B cell (primary cell): ENCODE measurements around the gene SGCD. TPM values are rescaled to one million over a fixed set of nuclear protein-coding genes. Genes with fewer than 3 reads are reported as not detected.

Source experiments
- ATAC-seq: fragments of 200-7000 bp; cut with Tn5 transposase; one replicate; pipeline ENCODE4 v1.10.0; 2021; ENCODE audit warnings: low read depth, mild to moderate bottlenecking, moderate number of reproducible peaks, moderate library complexity
- CTCF ChIA-PET: fragments of 350-600 bp; sonication (Branson Sonifier 250); formaldehyde crosslinking; loops from one replicate; lab custom pipeline; 2021; ENCODE audit warnings: antibody characterized with exemption, inconsistent platforms; lab: Charles Lee
- POLR2A ChIA-PET: fragments of 350-600 bp; sonication (Branson Sonifier 250); formaldehyde crosslinking; loops from one replicate; lab custom pipeline; 2021; ENCODE audit warnings: antibody characterized with exemption; lab: Charles Lee
- DNase-seq: peaks from one replicate; pipeline ENCODE4 v3.0.0; 2013
- H2AFZ ChIP-seq: 2 replicates; pipeline ENCODE4 v1.6.1; 2012; ENCODE audit warnings: mild to moderate bottlenecking, low read depth, low read length; ENCODE audit not compliant: insufficient read depth, poor library complexity, severe bottlenecking
- H3K27ac ChIP-seq, 2 donors: 1 replicate in 1 of 2; 2 replicates in 1 of 2; pipeline ENCODE4 v1.5.1; 2012 to 2013; ENCODE audit warnings: low read length in 2 of 2, mild to moderate bottlenecking in 2 of 2, moderate library complexity in 1 of 2
- H3K27me3 ChIP-seq, 4 experiments: fragments of 200-600 bp in 1 of 4; sonication (generic) in 1 of 4; replicated peaks in 1 of 4; 1 replicate in 2 of 4; 2 replicates in 2 of 4; pipeline versions ENCODE4 v1.6.1 to v1.7.0; 2013 to 2016; ENCODE audit warnings: low read length in 3 of 4, mild to moderate bottlenecking in 2 of 4, mixed read lengths in 1 of 4, moderate library complexity in 1 of 4; ENCODE audit not compliant: insufficient read depth in 4 of 4, control insufficient read depth in 3 of 4; ENCODE audit errors: control extremely low read depth in 1 of 4
- H3K36me3 ChIP-seq, 2 experiments: replicated peaks in 1 of 2; 1 replicate in 1 of 2; 2 replicates in 1 of 2; pipeline versions ENCODE4 v1.6.1 to v1.7.1; 2013; ENCODE audit warnings: low read length in 1 of 2; ENCODE audit not compliant: insufficient read depth in 2 of 2, control insufficient read depth in 1 of 2; ENCODE audit errors: control extremely low read depth in 1 of 2, extremely low read depth in 1 of 2
- H3K4me1 ChIP-seq, 2 donors: fragments of 200-600 bp in 1 of 2; sonication (generic) in 1 of 2; 1 replicate in 1 of 2; 2 replicates in 1 of 2; pipeline versions ENCODE4 v1.5.1 to v1.6.1; 2013 to 2017; ENCODE audit warnings: low read length in 2 of 2; ENCODE audit not compliant: control insufficient read depth in 2 of 2, insufficient read depth in 2 of 2
- H3K4me2 ChIP-seq: replicated peaks from 2 replicates; pipeline ENCODE3; 2012; ENCODE audit warnings: mild to moderate bottlenecking, low read depth, low read length; ENCODE audit not compliant: poor library complexity, severe bottlenecking
- H3K4me3 ChIP-seq, 5 experiments: fragments of 200-600 bp in 1 of 5; sonication (generic) in 1 of 5; 1 replicate in 3 of 5; 2 replicates in 2 of 5; pipeline versions ENCODE4 v1.5.1 to v1.7.0; 2011 to 2016; ENCODE audit warnings: low read length in 4 of 5, mild to moderate bottlenecking in 4 of 5, low read depth in 2 of 5, control low read depth in 1 of 5, moderate library complexity in 1 of 5; ENCODE audit not compliant: insufficient read depth in 1 of 5; ENCODE audit errors: control extremely low read depth in 1 of 5, extremely low read depth in 1 of 5
- H3K79me2 ChIP-seq: fragments of 200-600 bp; sonication (generic); one replicate; pipeline ENCODE4 v1.6.0; 2016; ENCODE audit warnings: low read length; ENCODE audit not compliant: control insufficient read depth, insufficient read depth
- H3K9ac ChIP-seq: fragments of 200-600 bp; sonication (generic); 2 replicates; pipeline ENCODE4 v1.6.1; 2017; ENCODE audit warnings: mild to moderate bottlenecking, low read length, moderate library complexity
- H3K9me3 ChIP-seq, 3 donors: one replicate each; pipeline versions ENCODE4 v1.6.1 to v1.7.1; 2013; ENCODE audit warnings: low read length in 2 of 3; ENCODE audit not compliant: control insufficient read depth in 2 of 3, insufficient read depth in 1 of 3; ENCODE audit errors: control extremely low read depth in 1 of 3
- H4K20me1 ChIP-seq: 2 replicates; pipeline ENCODE4 v1.6.0; 2012; ENCODE audit warnings: mild to moderate bottlenecking, low read length; ENCODE audit not compliant: insufficient read depth, control insufficient read depth, poor library complexity, severe bottlenecking
- H3K27ac Mint-ChIP-seq: one replicate; pipeline ENCODE4 v1.8.0; 2021; ENCODE audit warnings: mixed read lengths
- H3K27me3 Mint-ChIP-seq: one replicate; pipeline ENCODE4 v1.8.0; 2021; ENCODE audit warnings: mixed read lengths
- H3K4me1 Mint-ChIP-seq: one replicate; pipeline ENCODE4 v1.8.0; 2021; ENCODE audit warnings: mixed read lengths
- H3K4me3 Mint-ChIP-seq: one replicate; pipeline ENCODE4 v1.8.0; 2021; ENCODE audit warnings: mixed read lengths
- H3K9me3 Mint-ChIP-seq: one replicate; pipeline ENCODE4 v1.8.0; 2022; ENCODE audit warnings: mixed read lengths; ENCODE audit not compliant: insufficient read depth
- CTCF ChIP-seq: fragments of 200-600 bp; IDR thresholded peaks from one replicate; pipeline ENCODE4 v1.8.0; 2022; ENCODE audit warnings: antibody characterized with exemption, mild to moderate bottlenecking
- EZH2 ChIP-seq: IDR thresholded peaks from 2 replicates; pipeline ENCODE4 v1.6.1; 2012; ENCODE audit warnings: borderline replicate concordance, low read depth, mild to moderate bottlenecking, moderate library complexity, low read length; ENCODE audit not compliant: insufficient read depth, poor library complexity, severe bottlenecking
- WGBS: methylation state at CpG from one replicate; pipeline ENCODE4 v1.1.5; 2013; ENCODE audit warnings: missing lambda C conversion rate; ENCODE audit not compliant: insufficient coverage; 5-methylcytosine and 5-hydroxymethylcytosine counted together
- intact Hi-C: fragments of 100-400 bp; cut with micrococcal nuclease; formaldehyde crosslinking; loops from one replicate; pipeline ENCODE4 v1.10.0; 2022
- polyA plus RNA-seq: library from polyadenylated mRNA; depleted of rRNA; stranded (reverse); fragments of >200 nt; gene quantifications from 2 replicates; pipeline ENCODE4 v1.2.3, GENCODE V29; 2012
- total RNA-seq, 2 donors: library from RNA; stranded (reverse); fragments of 120-200 nt in 1 of 2; gene quantifications; 1 replicate in 1 of 2; 2 replicates in 1 of 2; pipeline versions ENCODE4 v1.2.3 to v1.2.4, GENCODE V29; 2013 to 2022

SGCD gene
- total and polyA plus RNA-seq, 2 donors (not counting 1 experiment from before 2014, with no cell fraction given) = not detected

- no peak for TF ChIP-seq EZH2
- TF ChIP-seq CTCF = no peak
- H3K27ac Mint-ChIP-seq = no peak overlapping the region
- no CpG with 5 or more reads among the region's 4 CpGs for WGBS
- H3K27me3 Mint-ChIP-seq = peaks cover 22% of the 10 kb centered on the region
- intact Hi-C loops = no loop called here
- Histone ChIP-seq H3K27ac (no peak overlapping the region), H3K36me3 (no peaks in the 10 kb centered on the region), H3K27me3 (peaks cover 0 to 3% (median 0%) of the 10 kb centered on the region in 4 experiments), H3K79me2 (no peaks in the 10 kb centered on the region), H3K4me1 (no peaks in the 10 kb centered on the region), H3K9ac (no peak overlapping the region), H2AFZ (no peak overlapping the region), H4K20me1 (no peaks in the 10 kb centered on the region), H3K4me2 (no peak overlapping the region), H3K9me3 (peaks cover 0 to 7% (median 0%) of the 10 kb centered on the region in 3 donors), H3K4me3 (no peak overlapping the region)
- DNase-seq (no peak), ATAC-seq (no peak)
- no peak overlapping the region for H3K4me3 Mint-ChIP-seq
- POLR2A ChIA-PET = no interaction called here
- CTCF ChIA-PET = no interaction called here
- no peaks in the 10 kb centered on the region for H3K4me1 Mint-ChIP-seq
- no peaks in the 10 kb centered on the region for H3K9me3 Mint-ChIP-seq
Measured at GRCh38 chr5:156585999-156586398, 259.0 kb downstream of the SGCD start.

- no peak overlapping the region for H3K4me3 ChIP-seq
- Mint-ChIP-seq H3K27ac (no peak overlapping the region), H3K27me3 (peaks cover 28% of the 10 kb centered on the region), H3K4me3 (no peak overlapping the region), H3K4me1 (no peaks in the 10 kb centered on the region), H3K9me3 (no peaks in the 10 kb centered on the region)
- H4K20me1 ChIP-seq = no peaks in the 10 kb centered on the region
- no peak for DNase-seq
- no peak for TF ChIP-seq EZH2
- TF ChIP-seq CTCF = no peak
- H3K9ac ChIP-seq = no peak overlapping the region
- no peaks in the 10 kb centered on the region for H3K4me1 ChIP-seq
- no peak overlapping the region for H3K27ac ChIP-seq
- peaks cover 0 to 3% (median 0%) of the 10 kb centered on the region in 4 experiments for H3K27me3 ChIP-seq
- no peak overlapping the region for H2AFZ ChIP-seq
- no CpG with 5 or more reads among the region's 2 CpGs for WGBS
- no peaks in the 10 kb centered on the region for H3K36me3 ChIP-seq
- ChIA-PET CTCF (no interaction called here), POLR2A (no interaction called here)
- H3K79me2 ChIP-seq = no peaks in the 10 kb centered on the region
- H3K9me3 ChIP-seq = no peaks in the 10 kb centered on the region
- no peak for ATAC-seq
- H3K4me2 ChIP-seq = no peak overlapping the region
- intact Hi-C loops = no loop called here
Measured at GRCh38 chr5:156587012-156587411, 260.0 kb downstream of the SGCD start.
